HG03565 (cell line): ENCODE results near the gene NLRP9.

Experiments
- ATAC-seq: cut with Tn5 transposase; IDR thresholded peaks from one replicate; pipeline ENCODE4 v1.9.1; 2021; ENCODE audit warnings: mild to moderate bottlenecking, moderate library complexity; ENCODE audit not compliant: unreplicated experiment

The NLRP9 gene

GRCh38 chr19:55674841-55675660 is 63.2 kb downstream of the NLRP9 start, which contains the start of gene EPN1:
EPN1 (plus strand) TSS chr19:55675226; CDS start chr19:55678628, 3,402 bp downstream.
- peak; percentile 49 for ATAC-seq

GRCh38 chr19:55674459-55674840 is 63.8 kb downstream of the NLRP9 start:
- ATAC-seq, result no peak

GRCh38 chr19:55673889-55674288 is 64.3 kb downstream of the NLRP9 start:
- no peak for ATAC-seq

GRCh38 chr19:55673465-55673864 is 64.7 kb downstream of the NLRP9 start:
- no peak for ATAC-seq

- ATAC-seq, result no peak
Measured at GRCh38 chr19:55672418-55672817, 65.8 kb downstream of the NLRP9 start.

GRCh38 chr19:55671054-55671378 is 67.2 kb downstream of the NLRP9 start:
- no peak for ATAC-seq

- no peak for ATAC-seq
Measured at GRCh38 chr19:55670280-55671053, 67.7 kb downstream of the NLRP9 start.

GRCh38 chr19:55669418-55670279 is 68.6 kb downstream of the NLRP9 start:
- no peak for ATAC-seq

GRCh38 chr19:55668603-55669348 is 69.4 kb downstream of the NLRP9 start:
- ATAC-seq, result no peak

- no peak for ATAC-seq
Measured at GRCh38 chr19:55667958-55668357, 70.2 kb downstream of the NLRP9 start.

- ATAC-seq, result no peak
Measured at GRCh38 chr19:55667511-55667910, 70.7 kb downstream of the NLRP9 start.

GRCh38 chr19:55667006-55667381 is 71.2 kb downstream of the NLRP9 start:
- no peak for ATAC-seq

- no peak for ATAC-seq
Measured at GRCh38 chr19:55666343-55667005, 71.7 kb downstream of the NLRP9 start.

GRCh38 chr19:55663846-55664536 is 74.2 kb downstream of the NLRP9 start:
- no peak for ATAC-seq

GRCh38 chr19:55661826-55662225 is 76.4 kb downstream of the NLRP9 start:
- ATAC-seq, result no peak

- ATAC-seq, result no peak
Measured at GRCh38 chr19:55660991-55661390, 77.2 kb downstream of the NLRP9 start.

GRCh38 chr19:55660404-55660803 is 77.8 kb downstream of the NLRP9 start:
- no peak for ATAC-seq

GRCh38 chr19:55659822-55660221 is 78.4 kb downstream of the NLRP9 start:
- no peak for ATAC-seq

- no peak for ATAC-seq
Measured at GRCh38 chr19:55658846-55659459, 79.2 kb downstream of the NLRP9 start.
